H1 (cell line): Measurements from ENCODE around the gene FGFR2. TPM values are rescaled to one million over a fixed set of nuclear protein-coding genes. Genes with fewer than 3 reads are reported as not detected.

Experiments
- CHD2 ChIP-seq: IDR thresholded peaks from 2 replicates; pipeline ENCODE4 v1.6.1; 2012; ENCODE audit warnings: low read length, improper control_type of control experiment
- CTBP2 ChIP-seq: IDR thresholded peaks from 2 replicates; pipeline ENCODE4 v1.7.0; 2011; ENCODE audit warnings: borderline replicate concordance, mild to moderate bottlenecking, moderate library complexity, mixed read lengths, low read length; ENCODE audit not compliant: insufficient read depth, insufficient read length
- EP300 ChIP-seq, 2 experiments: IDR thresholded peaks; 1 replicate in 1 of 2; 2 replicates in 1 of 2; pipeline ENCODE4 v1.6.1; 2011 to 2012; ENCODE audit warnings: low read depth in 2 of 2, low read length in 2 of 2, mild to moderate bottlenecking in 2 of 2, borderline replicate concordance in 1 of 2, inconsistent platforms in 1 of 2, moderate library complexity in 1 of 2
- HDAC2 ChIP-seq, 2 experiments: fragments of 300-600 bp in 1 of 2; sonication (generic) in 1 of 2; IDR thresholded peaks; 2 replicates each; pipeline ENCODE4 v1.6.1; 2011 to 2012; ENCODE audit warnings: low read depth in 2 of 2, low read length in 2 of 2, mild to moderate bottlenecking in 2 of 2, moderate library complexity in 2 of 2, borderline replicate concordance in 1 of 2, inconsistent platforms in 1 of 2
- RXRA ChIP-seq: IDR thresholded peaks from 2 replicates; pipeline ENCODE4 v1.6.1; 2011; ENCODE audit warnings: low read depth, mild to moderate bottlenecking, low read length, moderate library complexity; ENCODE audit not compliant: insufficient read depth
- polyA plus RNA-seq, 7 experiments: library from polyadenylated mRNA; depleted of rRNA in 3 of 7; stranded (reverse) in 5 of 7; unstranded in 2 of 7; fragments of >200 nt in 5 of 7; fragments of 200-250 nt in 2 of 7; gene quantifications; 1 replicate in 5 of 7; 2 replicates in 1 of 7; 4 replicates in 1 of 7; pipeline versions ENCODE4 v1.2.1 to v1.2.3, GENCODE V29; 2011 to 2013; ENCODE audit warnings: missing spikeins in 2 of 7, mixed read lengths in 2 of 7
- total RNA-seq: library from RNA; stranded (reverse); fragmentation: NEBNext Ultra II Directional; extraction: Animal tissue kit (Norgen Biotek cat#: 25700); gene quantifications from 2 replicates; pipeline ENCODE4 v1.2.1, GENCODE V29; 2021
- TF ChIP-seq, protein P1 (sequence below): fragments of 300-600 bp; sonication (generic); IDR thresholded peaks from 2 replicates; pipeline ENCODE4 v1.7.1; 2012; ENCODE audit warnings: low read length, moderate library complexity, mild to moderate bottlenecking, inconsistent platforms; ENCODE audit not compliant: insufficient replicate concordance

The FGFR2 gene
- total and polyA plus RNA-seq, 2 of the 8 experiments (the other 6 are each of a cell fraction or from before 2014, with no cell fraction given) = 50.2 to 81.2 TPM

DNA sequence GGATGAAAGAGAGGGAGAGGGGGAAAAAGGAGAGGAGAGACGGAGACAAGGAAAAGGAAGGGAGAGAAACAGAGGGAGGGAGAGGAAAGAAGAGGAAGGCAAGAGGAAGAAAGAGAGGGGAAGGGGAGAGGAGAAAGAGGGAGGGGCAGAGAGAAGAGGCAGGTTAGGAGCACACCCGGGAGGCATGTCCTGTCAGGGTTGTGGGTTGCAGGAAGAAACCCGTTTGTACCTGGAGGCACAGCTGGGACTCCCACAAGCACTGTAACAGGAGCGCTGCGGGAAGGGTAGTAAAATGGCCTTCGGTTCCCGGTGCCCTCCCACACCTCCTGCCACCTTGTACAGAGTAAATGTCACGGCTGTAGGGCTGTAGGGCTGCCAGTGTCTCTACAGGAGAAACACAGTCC, 24.7 kb downstream of the FGFR2 start (continued):
- TF ChIP-seq, protein P1, sequence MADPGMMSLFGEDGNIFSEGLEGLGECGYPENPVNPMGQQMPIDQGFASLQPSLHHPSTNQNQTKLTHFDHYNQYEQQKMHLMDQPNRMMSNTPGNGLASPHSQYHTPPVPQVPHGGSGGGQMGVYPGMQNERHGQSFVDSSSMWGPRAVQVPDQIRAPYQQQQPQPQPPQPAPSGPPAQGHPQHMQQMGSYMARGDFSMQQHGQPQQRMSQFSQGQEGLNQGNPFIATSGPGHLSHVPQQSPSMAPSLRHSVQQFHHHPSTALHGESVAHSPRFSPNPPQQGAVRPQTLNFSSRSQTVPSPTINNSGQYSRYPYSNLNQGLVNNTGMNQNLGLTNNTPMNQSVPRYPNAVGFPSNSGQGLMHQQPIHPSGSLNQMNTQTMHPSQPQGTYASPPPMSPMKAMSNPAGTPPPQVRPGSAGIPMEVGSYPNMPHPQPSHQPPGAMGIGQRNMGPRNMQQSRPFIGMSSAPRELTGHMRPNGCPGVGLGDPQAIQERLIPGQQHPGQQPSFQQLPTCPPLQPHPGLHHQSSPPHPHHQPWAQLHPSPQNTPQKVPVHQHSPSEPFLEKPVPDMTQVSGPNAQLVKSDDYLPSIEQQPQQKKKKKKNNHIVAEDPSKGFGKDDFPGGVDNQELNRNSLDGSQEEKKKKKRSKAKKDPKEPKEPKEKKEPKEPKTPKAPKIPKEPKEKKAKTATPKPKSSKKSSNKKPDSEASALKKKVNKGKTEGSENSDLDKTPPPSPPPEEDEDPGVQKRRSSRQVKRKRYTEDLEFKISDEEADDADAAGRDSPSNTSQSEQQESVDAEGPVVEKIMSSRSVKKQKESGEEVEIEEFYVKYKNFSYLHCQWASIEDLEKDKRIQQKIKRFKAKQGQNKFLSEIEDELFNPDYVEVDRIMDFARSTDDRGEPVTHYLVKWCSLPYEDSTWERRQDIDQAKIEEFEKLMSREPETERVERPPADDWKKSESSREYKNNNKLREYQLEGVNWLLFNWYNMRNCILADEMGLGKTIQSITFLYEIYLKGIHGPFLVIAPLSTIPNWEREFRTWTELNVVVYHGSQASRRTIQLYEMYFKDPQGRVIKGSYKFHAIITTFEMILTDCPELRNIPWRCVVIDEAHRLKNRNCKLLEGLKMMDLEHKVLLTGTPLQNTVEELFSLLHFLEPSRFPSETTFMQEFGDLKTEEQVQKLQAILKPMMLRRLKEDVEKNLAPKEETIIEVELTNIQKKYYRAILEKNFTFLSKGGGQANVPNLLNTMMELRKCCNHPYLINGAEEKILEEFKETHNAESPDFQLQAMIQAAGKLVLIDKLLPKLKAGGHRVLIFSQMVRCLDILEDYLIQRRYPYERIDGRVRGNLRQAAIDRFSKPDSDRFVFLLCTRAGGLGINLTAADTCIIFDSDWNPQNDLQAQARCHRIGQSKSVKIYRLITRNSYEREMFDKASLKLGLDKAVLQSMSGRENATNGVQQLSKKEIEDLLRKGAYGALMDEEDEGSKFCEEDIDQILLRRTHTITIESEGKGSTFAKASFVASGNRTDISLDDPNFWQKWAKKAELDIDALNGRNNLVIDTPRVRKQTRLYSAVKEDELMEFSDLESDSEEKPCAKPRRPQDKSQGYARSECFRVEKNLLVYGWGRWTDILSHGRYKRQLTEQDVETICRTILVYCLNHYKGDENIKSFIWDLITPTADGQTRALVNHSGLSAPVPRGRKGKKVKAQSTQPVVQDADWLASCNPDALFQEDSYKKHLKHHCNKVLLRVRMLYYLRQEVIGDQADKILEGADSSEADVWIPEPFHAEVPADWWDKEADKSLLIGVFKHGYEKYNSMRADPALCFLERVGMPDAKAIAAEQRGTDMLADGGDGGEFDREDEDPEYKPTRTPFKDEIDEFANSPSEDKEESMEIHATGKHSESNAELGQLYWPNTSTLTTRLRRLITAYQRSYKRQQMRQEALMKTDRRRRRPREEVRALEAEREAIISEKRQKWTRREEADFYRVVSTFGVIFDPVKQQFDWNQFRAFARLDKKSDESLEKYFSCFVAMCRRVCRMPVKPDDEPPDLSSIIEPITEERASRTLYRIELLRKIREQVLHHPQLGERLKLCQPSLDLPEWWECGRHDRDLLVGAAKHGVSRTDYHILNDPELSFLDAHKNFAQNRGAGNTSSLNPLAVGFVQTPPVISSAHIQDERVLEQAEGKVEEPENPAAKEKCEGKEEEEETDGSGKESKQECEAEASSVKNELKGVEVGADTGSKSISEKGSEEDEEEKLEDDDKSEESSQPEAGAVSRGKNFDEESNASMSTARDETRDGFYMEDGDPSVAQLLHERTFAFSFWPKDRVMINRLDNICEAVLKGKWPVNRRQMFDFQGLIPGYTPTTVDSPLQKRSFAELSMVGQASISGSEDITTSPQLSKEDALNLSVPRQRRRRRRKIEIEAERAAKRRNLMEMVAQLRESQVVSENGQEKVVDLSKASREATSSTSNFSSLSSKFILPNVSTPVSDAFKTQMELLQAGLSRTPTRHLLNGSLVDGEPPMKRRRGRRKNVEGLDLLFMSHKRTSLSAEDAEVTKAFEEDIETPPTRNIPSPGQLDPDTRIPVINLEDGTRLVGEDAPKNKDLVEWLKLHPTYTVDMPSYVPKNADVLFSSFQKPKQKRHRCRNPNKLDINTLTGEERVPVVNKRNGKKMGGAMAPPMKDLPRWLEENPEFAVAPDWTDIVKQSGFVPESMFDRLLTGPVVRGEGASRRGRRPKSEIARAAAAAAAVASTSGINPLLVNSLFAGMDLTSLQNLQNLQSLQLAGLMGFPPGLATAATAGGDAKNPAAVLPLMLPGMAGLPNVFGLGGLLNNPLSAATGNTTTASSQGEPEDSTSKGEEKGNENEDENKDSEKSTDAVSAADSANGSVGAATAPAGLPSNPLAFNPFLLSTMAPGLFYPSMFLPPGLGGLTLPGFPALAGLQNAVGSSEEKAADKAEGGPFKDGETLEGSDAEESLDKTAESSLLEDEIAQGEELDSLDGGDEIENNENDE = no peak
- TF ChIP-seq HDAC2 (IDR thresholded peaks at IDR 0.05; ENCODE audit: borderline replicate concordance in 1 of 2, low read depth in 2 of 2, low read length in 2 of 2) (no peak), EP300 (IDR thresholded peaks at IDR 0.05; ENCODE audit: borderline replicate concordance in 1 of 2, low read depth in 2 of 2, low read length in 2 of 2) (no peak), CHD2 (no peak), RXRA (no peak), CTBP2 (no peak)
